SHP77 (cell line): ENCODE data around the gene RUNX1.

ENCODE experiments used
- DNase-seq, 2 experiments: peaks; one replicate each; lab custom pipeline; 2025; lab: John Stamatoyannopoulos, UW

RUNX1 gene

DNA sequence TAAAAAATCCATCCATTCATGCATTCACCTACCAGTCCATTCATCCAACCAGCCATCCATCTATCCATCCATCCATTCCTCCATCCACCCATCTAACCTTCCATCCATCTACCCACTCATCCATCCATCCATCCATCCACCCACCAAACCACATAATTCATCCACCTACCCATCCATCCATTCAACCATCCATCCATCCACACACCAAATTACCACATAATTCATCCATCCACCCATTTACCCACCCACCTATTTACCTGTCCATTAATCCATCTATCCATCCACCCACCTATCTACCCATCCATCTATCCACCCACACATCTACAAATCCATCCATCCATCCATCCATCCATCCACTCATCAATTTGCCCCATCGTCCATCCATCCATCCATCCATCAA is 308.9 kb downstream of the RUNX1 start:
- no peak for DNase-seq
